Effector memory CD4-positive, alpha-beta T cell (primary cell): ENCODE results near the gene TNIP2.
"Not testable (repeated sequence)": the region's sequence is repeated elsewhere in the genome, so short reads cannot be mapped to it uniquely, and the experiment has no call there.

Experiments
- DNase-seq, 3 donors: peaks; one replicate each; pipeline ENCODE4 v3.0.0-alpha.2; 2020
- H3K27ac ChIP-seq: 2 replicates; pipeline ENCODE4 v1.7.0; 2013; ENCODE audit warnings: mild to moderate bottlenecking, low read length, moderate library complexity; ENCODE audit not compliant: insufficient read depth, poor library complexity, severe bottlenecking
- H3K27me3 ChIP-seq: replicated peaks from 2 replicates; pipeline ENCODE4 v1.7.0; 2013; ENCODE audit warnings: mild to moderate bottlenecking, low read length; ENCODE audit not compliant: insufficient read depth, control insufficient read depth, poor library complexity, severe bottlenecking
- H3K36me3 ChIP-seq: 2 replicates; pipeline ENCODE4 v1.7.0; 2013; ENCODE audit warnings: mild to moderate bottlenecking, low read length, moderate library complexity; ENCODE audit not compliant: control insufficient read depth, insufficient read depth
- H3K4me1 ChIP-seq: 2 replicates; pipeline ENCODE4 v1.7.0; 2013; ENCODE audit warnings: low read length, mild to moderate bottlenecking; ENCODE audit not compliant: control insufficient read depth, insufficient read depth, poor library complexity, severe bottlenecking
- H3K4me3 ChIP-seq: 2 replicates; pipeline ENCODE4 v1.7.0; 2013; ENCODE audit warnings: low read length, low read depth, mild to moderate bottlenecking; ENCODE audit not compliant: insufficient read depth, poor library complexity, severe bottlenecking
- H3K9me3 ChIP-seq: 2 replicates; pipeline ENCODE4 v1.7.0; 2013; ENCODE audit warnings: mild to moderate bottlenecking, low read length, moderate library complexity; ENCODE audit not compliant: control insufficient read depth

The TNIP2 gene

DNA sequence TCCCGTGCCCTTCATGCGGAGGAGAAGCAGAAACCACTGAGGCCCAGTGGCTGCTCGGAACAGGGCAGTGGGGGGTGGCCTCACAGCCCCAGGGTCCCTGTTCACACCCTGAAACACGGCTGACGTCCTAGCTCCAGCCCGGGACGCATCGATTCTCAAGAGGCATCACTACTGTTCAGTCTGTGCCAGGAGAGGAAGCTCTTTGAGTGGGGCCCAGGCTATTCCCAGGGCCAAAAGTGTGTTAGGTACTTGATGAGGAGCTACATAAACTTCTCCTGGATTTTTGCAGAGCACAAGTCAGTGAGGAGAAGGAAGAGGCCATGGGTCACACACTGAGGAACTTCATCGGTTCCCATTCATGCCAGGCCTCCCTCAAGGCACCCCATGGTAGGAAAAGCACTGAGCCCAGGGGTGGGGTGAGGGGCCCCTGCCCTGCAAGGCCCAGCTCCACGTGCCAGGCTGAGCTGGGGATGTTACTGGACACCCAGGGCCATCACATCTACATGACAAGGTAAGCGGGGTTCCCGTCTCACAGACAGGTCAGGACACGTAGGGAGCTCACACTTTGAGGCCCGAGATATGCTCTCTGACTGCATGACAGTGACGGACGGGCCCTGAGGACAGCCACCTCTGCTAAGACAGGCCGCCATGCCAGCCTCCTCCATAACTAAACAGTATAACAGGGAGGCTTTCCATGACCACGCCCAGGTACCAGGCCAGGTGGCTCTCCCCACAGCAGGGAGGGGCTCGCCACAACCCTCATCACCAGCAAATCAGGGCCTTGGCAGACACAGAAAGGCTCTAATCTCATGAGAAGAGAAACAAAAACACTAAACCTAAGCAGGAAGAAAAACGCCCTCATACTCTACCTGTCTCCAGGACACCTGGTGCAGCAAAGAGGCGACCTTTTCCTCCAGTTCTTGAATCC, 12.4 kb downstream of the TNIP2 start:
- Histone ChIP-seq H3K36me3 (peaks cover 53% of the 10 kb centered on the region), H3K4me1 (peaks cover 23% of the 10 kb centered on the region), H3K9me3 (no peaks in the 10 kb centered on the region), H3K4me3 (no peak overlapping the region), H3K27ac (peak overlapping the region; percentile 21), H3K27me3 (no peaks in the 10 kb centered on the region)
- DNase-seq = no peak

GRCh38 chr4:2742823-2743517, 13.2 kb downstream of the TNIP2 start:
- Histone ChIP-seq H3K36me3 (peaks cover 53% of the 10 kb centered on the region), H3K4me1 (peaks cover 23% of the 10 kb centered on the region), H3K27me3 (no peaks in the 10 kb centered on the region), H3K27ac (peak overlapping the region; percentile 14), H3K4me3 (no peak overlapping the region), H3K9me3 (no peaks in the 10 kb centered on the region)
- no peak for DNase-seq

GRCh38 chr4:2742081-2742822, 13.9 kb downstream of the TNIP2 start:
- DNase-seq = no peak
- Histone ChIP-seq H3K4me3 (no peak overlapping the region), H3K27ac (peak overlapping the region; percentile 14), H3K9me3 (no peaks in the 10 kb centered on the region), H3K27me3 (no peaks in the 10 kb centered on the region), H3K36me3 (peaks cover 46% of the 10 kb centered on the region), H3K4me1 (peaks cover 16% of the 10 kb centered on the region)

DNA sequence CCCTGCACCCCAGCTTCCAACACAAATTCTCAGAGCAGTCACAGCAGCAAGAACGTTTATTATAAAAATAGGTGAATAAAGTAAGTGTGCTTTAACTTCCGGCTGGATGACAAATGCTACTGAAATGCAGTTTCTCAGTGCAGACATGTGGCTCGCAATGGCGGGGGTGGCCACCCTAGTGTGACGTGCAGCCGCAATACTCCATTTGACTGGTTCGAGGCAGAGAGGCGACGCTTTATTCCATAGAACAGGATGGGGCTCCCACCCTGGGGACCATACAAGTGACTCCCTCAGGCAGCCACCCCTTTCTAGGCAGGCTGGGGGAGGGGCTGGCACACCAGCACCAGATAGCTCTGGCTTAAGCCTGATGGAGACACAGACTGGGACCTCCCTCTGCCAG, 14.5 kb downstream of the TNIP2 start:
- Histone ChIP-seq H3K27me3 (no peaks in the 10 kb centered on the region), H3K36me3 (peaks cover 40% of the 10 kb centered on the region), H3K27ac (no peak overlapping the region), H3K4me1 (peaks cover 10% of the 10 kb centered on the region), H3K4me3 (no peak overlapping the region), H3K9me3 (no peaks in the 10 kb centered on the region)
- no peak for DNase-seq

- H3K4me3 ChIP-seq, DNase-seq, H3K27me3 ChIP-seq, H3K27ac ChIP-seq, H3K9me3 ChIP-seq, H3K4me1 ChIP-seq: not testable (repeated sequence)
- H3K36me3 ChIP-seq = peaks cover 26% of the 10 kb centered on the region
Measured at GRCh38 chr4:2738296-2738695, 17.8 kb downstream of the TNIP2 start.

DNA sequence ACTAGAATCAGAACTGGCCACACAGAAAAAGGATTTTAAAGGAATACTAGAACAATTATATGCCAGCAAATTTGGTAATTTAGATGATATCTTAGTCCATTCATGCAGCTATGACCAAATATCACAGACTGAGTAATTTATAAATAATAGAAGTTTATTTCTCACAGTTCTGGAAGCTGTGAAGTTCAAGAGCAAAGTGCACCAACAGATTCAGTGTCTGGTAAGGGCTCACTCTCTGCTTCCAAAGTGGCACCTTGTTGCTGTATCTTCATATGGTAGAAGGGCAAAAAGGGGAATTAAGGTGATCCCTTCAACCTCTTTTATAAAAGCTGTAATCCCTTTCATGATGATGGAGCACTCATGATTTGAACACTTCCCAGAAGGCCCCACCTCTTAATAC, 20.3 kb downstream of the TNIP2 start:
- H3K27ac ChIP-seq = no peak overlapping the region
- no peaks in the 10 kb centered on the region for H3K9me3 ChIP-seq
- no peak overlapping the region for H3K4me3 ChIP-seq
- DNase-seq = no peak
- H3K27me3 ChIP-seq = no peaks in the 10 kb centered on the region
- peaks cover 32% of the 10 kb centered on the region for H3K36me3 ChIP-seq
- no peaks in the 10 kb centered on the region for H3K4me1 ChIP-seq

DNA sequence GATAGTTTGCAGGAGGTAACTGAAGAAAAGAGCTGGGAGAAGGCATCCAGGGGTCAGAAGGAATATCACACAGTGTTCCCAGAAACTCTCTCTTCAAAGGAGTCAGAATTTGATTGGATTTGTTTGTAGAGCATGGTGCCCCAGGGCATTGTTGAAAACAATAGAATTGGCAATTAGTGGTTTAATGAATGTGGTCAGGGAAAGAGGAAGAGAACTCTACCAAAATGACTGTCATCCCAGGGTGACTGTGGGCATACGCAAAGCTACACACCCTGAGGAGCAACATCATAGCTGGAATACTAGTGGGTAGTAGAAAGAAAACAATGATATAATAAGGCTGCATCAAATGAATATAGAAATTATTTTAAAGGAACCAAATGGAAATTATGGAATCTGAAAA, 21.5 kb downstream of the TNIP2 start:
- no peaks in the 10 kb centered on the region for H3K27me3 ChIP-seq
- DNase-seq = no peak
- H3K9me3 ChIP-seq = no peaks in the 10 kb centered on the region
- H3K36me3 ChIP-seq = peaks cover 32% of the 10 kb centered on the region
- no peaks in the 10 kb centered on the region for H3K4me1 ChIP-seq
- H3K27ac ChIP-seq = no peak overlapping the region
- H3K4me3 ChIP-seq = no peak overlapping the region

DNA sequence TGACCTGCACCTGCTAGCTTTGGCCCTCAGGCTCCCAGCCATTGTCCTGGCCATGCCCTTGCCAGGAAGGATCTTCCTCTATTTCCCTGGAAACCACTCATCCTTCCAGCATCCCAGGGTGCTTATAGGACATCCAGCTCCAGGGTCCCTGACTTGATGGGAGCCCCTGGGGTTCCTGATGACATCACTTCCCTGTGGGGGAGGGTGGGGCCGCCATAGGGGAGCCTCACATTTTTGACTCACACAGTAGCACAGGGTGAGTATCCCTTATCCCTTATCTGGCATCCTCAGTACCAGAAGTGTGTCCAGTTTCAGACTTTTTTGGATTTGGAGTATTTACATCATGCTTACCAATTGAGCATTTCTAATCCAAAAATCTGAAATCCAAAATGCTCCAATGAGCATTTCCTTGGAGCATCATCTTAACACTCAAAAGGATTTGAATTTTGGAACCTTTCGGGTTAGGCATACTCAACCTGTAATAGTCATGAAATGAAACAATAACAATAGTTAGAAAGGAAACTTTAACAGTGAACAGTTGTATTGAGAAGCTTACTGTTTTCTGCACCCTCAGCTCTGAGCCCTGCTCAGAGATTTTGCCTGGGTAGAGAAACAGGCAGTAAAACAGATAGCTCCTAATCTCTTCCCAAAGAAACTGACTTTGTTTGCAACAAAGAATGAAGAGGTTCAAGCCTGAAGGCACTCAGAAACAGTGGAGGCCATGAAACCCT, 22.1 kb downstream of the TNIP2 start:
- H3K4me1 ChIP-seq = no peaks in the 10 kb centered on the region
- no peaks in the 10 kb centered on the region for H3K27me3 ChIP-seq
- peaks cover 35% of the 10 kb centered on the region for H3K36me3 ChIP-seq
- H3K9me3 ChIP-seq = no peaks in the 10 kb centered on the region
- no peak overlapping the region for H3K27ac ChIP-seq
- no peak for DNase-seq
- no peak overlapping the region for H3K4me3 ChIP-seq

- no peak for DNase-seq
- no peaks in the 10 kb centered on the region for H3K4me1 ChIP-seq
- peaks cover 35% of the 10 kb centered on the region for H3K36me3 ChIP-seq
- no peak overlapping the region for H3K4me3 ChIP-seq
- H3K27ac ChIP-seq = no peak overlapping the region
- H3K27me3 ChIP-seq = no peaks in the 10 kb centered on the region
- H3K9me3 ChIP-seq = no peaks in the 10 kb centered on the region
Measured at GRCh38 chr4:2733001-2733843, 22.9 kb downstream of the TNIP2 start.
